Nephron progenitor cell (in vitro differentiated cells): ENCODE data around the gene KRT74.

Source experiments
- DNase-seq: peaks from one replicate; pipeline ENCODE4 v3.0.0; 2021
- H3K27ac Mint-ChIP-seq: 2 replicates; pipeline ENCODE4 v1.8.0; 2021; ENCODE audit warnings: mild to moderate bottlenecking, moderate library complexity, mixed read lengths
- H3K27me3 Mint-ChIP-seq: 2 replicates; pipeline ENCODE4 v1.8.0; 2021; ENCODE audit warnings: mild to moderate bottlenecking, low read depth, mixed read lengths; ENCODE audit not compliant: poor library complexity
- H3K36me3 Mint-ChIP-seq: 2 replicates; pipeline ENCODE4 v1.8.0; 2021; ENCODE audit warnings: low read depth, mixed read lengths
- H3K4me1 Mint-ChIP-seq: 2 replicates; pipeline ENCODE4 v1.8.0; 2021; ENCODE audit warnings: mixed read lengths
- H3K4me3 Mint-ChIP-seq: 2 replicates; pipeline ENCODE4 v1.8.0; 2021; ENCODE audit warnings: mild to moderate bottlenecking, moderate library complexity, mixed read lengths
- H3K9me3 Mint-ChIP-seq: 2 replicates; pipeline ENCODE4 v1.8.0; 2021; ENCODE audit warnings: mild to moderate bottlenecking, moderate library complexity, mixed read lengths
- CTCF ChIP-seq: fragments of 200-600 bp; sonication (generic); IDR thresholded peaks from 2 replicates; pipeline ENCODE4 v1.5.0; 2021; ENCODE audit warnings: antibody characterized with exemption

KRT74 gene

GRCh38 chr12:52581481-52581880 is 7.8 kb upstream of the KRT74 start:
- no peak for DNase-seq
- no peak for TF ChIP-seq CTCF
- Mint-ChIP-seq H3K4me1 (peaks cover 42% of the 10 kb centered on the region), H3K27me3 (peaks cover 20% of the 10 kb centered on the region), H3K4me3 (no peak overlapping the region), H3K9me3 (no peaks in the 10 kb centered on the region), H3K36me3 (no peaks in the 10 kb centered on the region), H3K27ac (no peak overlapping the region)

- Mint-ChIP-seq H3K27me3 (peaks cover 21% of the 10 kb centered on the region), H3K9me3 (no peaks in the 10 kb centered on the region), H3K36me3 (no peaks in the 10 kb centered on the region), H3K4me1 (peaks cover 46% of the 10 kb centered on the region), H3K4me3 (no peak overlapping the region), H3K27ac (no peak overlapping the region)
- no peak for TF ChIP-seq CTCF
- no peak for DNase-seq
These were observed 7.4 kb upstream of the KRT74 start for GRCh38 chr12:52581066-52581465.

- no peak for TF ChIP-seq CTCF
- Mint-ChIP-seq H3K9me3 (no peaks in the 10 kb centered on the region), H3K4me3 (no peak overlapping the region), H3K4me1 (peaks cover 49% of the 10 kb centered on the region), H3K36me3 (no peaks in the 10 kb centered on the region), H3K27me3 (peaks cover 19% of the 10 kb centered on the region), H3K27ac (no peak overlapping the region)
- no peak for DNase-seq
These were observed 6.9 kb upstream of the KRT74 start for GRCh38 chr12:52580496-52580895.

GRCh38 chr12:52579468-52580465 is 6.1 kb upstream of the KRT74 start:
- no peak for DNase-seq
- Mint-ChIP-seq H3K4me1 (peaks cover 49% of the 10 kb centered on the region), H3K27me3 (peaks cover 22% of the 10 kb centered on the region), H3K4me3 (no peak overlapping the region), H3K27ac (no peak overlapping the region), H3K36me3 (no peaks in the 10 kb centered on the region), H3K9me3 (no peaks in the 10 kb centered on the region)
- no peak for TF ChIP-seq CTCF

GRCh38 chr12:52578469-52578868 is 4.8 kb upstream of the KRT74 start:
- H3K36me3 Mint-ChIP-seq = no peaks in the 10 kb centered on the region

More at GRCh38 chr12:52578469-52578868, 4.8 kb upstream of the KRT74 start:
- H3K27ac Mint-ChIP-seq = no peak overlapping the region
- H3K9me3 Mint-ChIP-seq = no peaks in the 10 kb centered on the region
- no peak for DNase-seq
- no peak for TF ChIP-seq CTCF
- H3K4me1 Mint-ChIP-seq = peaks cover 49% of the 10 kb centered on the region
- H3K27me3 Mint-ChIP-seq = peaks cover 20% of the 10 kb centered on the region
- no peak overlapping the region for H3K4me3 Mint-ChIP-seq
